Choroid plexus epithelial cell (primary cell): ENCODE measurements around the gene TTC21B.

Experiments
- DNase-seq: peaks from one replicate; pipeline ENCODE4 v3.0.0-alpha.2; 2010; ENCODE audit warnings: low read depth
- H3K4me3 ChIP-seq: 2 replicates; pipeline ENCODE4 v1.5.1; 2011; ENCODE audit warnings: low read depth, mild to moderate bottlenecking, control low read depth, low read length, moderate library complexity
- TF ChIP-seq, protein P1 (sequence below): conservative IDR thresholded peaks from 2 replicates; pipeline ENCODE4 v1.5.1; 2011; ENCODE audit warnings: low read depth, mild to moderate bottlenecking, control low read depth, inconsistent platforms, low read length, moderate library complexity

The TTC21B gene

DNA sequence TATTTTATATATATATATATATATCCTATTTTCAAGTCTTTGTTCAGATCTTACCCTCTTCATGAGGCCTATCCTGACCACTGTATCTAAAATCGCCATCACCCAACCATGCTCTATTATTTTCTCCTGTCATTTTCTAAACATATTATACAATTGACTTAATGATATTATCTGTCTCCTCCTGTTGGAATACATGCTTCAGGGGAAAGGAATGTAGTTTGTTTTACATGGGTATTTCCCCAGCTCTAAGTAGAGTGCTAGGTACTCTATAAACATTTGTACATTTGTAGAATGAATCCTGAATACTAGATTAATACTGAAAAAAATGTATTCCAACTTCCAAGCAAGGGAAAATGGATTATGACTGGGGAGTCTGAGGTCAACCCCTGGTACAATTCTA is 26.2 kb downstream of the TTC21B start:
- TF ChIP-seq, protein P1, sequence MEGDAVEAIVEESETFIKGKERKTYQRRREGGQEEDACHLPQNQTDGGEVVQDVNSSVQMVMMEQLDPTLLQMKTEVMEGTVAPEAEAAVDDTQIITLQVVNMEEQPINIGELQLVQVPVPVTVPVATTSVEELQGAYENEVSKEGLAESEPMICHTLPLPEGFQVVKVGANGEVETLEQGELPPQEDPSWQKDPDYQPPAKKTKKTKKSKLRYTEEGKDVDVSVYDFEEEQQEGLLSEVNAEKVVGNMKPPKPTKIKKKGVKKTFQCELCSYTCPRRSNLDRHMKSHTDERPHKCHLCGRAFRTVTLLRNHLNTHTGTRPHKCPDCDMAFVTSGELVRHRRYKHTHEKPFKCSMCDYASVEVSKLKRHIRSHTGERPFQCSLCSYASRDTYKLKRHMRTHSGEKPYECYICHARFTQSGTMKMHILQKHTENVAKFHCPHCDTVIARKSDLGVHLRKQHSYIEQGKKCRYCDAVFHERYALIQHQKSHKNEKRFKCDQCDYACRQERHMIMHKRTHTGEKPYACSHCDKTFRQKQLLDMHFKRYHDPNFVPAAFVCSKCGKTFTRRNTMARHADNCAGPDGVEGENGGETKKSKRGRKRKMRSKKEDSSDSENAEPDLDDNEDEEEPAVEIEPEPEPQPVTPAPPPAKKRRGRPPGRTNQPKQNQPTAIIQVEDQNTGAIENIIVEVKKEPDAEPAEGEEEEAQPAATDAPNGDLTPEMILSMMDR, result no peak
- peak; percentile 49 for DNase-seq
- no peak overlapping the region for H3K4me3 ChIP-seq

DNA sequence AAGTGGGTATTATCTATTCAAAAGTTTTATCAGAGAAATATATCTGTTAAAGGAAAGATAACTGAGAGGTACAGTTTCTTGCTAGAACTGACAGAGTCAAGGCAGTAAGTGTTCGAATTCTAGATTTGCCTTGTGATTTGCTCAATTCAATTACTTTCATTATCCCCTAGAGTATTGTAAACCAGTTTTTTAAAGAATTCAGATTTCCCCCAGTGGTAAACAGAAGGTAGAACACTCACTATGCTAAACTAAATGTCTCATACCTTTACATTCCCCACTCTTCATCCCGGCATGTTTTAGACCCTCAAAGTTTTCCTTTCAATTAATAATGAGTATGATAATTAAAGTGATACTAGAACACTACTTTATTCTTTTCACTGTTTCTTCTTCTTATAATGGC is 28.6 kb downstream of the TTC21B start:
- TF ChIP-seq, protein P1, result no peak
- no peak for DNase-seq
- no peak overlapping the region for H3K4me3 ChIP-seq

DNA sequence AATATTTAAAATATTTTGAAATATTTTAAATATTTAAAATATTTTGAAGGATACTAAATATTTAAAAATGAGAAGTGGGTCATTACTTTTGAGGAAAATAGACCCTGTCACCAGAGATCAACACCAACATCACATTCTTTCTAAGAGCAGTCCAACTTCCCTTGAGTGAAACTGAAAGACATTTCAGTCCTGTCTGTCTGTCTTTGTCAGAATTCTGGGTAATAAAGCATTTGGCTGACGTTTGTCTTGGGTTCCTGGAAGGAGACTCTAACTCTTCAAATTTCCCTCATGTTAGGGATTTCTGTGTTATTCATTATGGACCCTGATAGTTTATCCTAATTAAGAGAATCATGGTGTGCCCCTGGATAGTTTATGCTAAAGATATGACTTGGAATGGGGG is 32.8 kb downstream of the TTC21B start:
- DNase-seq, result no peak
- H3K4me3 ChIP-seq, result no peak overlapping the region
- TF ChIP-seq, protein P1, result no peak

DNA sequence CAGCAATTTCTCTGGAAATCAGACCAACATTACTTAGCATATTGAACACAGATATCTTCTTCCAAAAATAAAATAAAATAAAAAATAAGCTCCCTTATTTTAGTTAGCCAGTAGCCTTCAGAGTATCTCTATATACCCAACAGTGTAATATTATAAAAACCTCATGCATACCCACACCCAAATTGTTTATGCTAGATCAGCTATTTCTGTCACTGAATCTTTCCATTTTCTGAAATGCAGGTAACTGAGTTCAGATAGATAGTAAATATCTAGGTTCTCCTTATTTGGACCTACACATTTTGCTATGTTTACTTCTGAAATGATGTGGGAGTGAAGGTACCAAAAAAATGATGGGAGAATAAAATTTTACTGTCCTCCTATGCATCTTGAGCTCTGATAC is 39.9 kb downstream of the TTC21B start:
- DNase-seq, result no peak
- no peak overlapping the region for H3K4me3 ChIP-seq
- TF ChIP-seq, protein P1, result no peak

DNA sequence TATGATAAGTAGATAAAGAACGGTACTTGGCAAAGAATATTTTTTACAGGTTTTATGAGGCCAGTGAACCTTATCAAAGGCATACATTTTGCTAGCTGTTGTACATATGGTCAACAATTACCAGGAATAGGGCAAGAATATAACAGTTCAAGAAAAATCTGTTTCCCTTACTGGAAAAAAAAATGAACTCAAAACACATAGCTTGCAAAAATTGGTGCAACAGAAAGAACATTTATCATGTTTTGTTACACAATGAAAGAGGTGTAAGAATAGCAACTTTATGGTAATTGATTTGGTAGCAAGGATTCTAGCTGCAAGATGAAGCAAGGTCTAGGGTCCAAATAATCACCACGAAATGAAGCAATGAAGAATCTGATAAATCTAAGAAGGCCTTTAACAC is 41.6 kb downstream of the TTC21B start:
- TF ChIP-seq, protein P1, result no peak
- no peak for DNase-seq
- no peak overlapping the region for H3K4me3 ChIP-seq

DNA sequence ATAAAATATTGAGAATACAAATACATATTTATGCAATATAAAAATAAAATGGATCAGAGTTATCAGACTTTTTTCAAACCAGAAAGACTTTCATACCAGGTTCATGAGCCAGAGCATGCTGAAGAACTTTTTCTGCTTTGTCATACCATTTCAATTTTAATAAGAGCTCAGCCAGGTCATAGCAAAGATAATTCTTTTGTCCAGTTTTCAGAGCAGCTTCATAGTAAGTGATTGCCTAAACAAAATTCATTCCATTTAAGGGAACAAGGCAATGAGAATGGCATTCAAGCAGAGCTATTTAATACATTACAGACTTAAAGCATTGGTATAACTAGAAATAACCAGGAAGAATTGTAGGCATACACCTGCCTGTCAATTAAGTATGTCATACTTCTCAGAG is 42.3 kb downstream of the TTC21B start:
- TF ChIP-seq, protein P1, result no peak
- peak; percentile 57 for DNase-seq
- no peak overlapping the region for H3K4me3 ChIP-seq

DNA sequence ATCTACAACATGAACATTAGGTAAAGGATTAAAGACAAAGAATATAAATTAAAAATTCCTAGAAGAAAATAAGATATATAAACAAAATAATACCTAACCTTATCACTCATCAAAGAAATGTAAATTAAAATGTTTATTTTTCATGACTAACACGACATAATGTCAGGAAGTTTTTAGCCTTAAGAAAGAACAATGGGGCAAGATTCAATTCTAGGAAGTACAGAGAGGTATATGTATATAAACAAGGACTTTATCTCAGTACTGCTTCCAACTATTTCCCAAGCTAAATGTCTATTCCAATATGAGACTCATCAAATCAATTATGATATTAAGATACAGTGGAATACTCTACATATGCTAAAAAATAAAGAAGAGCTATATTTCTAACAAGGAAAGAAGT is 44.1 kb downstream of the TTC21B start:
- H3K4me3 ChIP-seq, result no peak overlapping the region
- no peak for DNase-seq
- TF ChIP-seq, protein P1, result no peak
